Measurements from ENCODE around the gene PNPLA5.

GRCh38 chr22:43928468-43928867, 36.7 kb upstream of the PNPLA5 start:
- TF ChIP-seq POLR2A (IDR thresholded peaks at IDR 0.05) (no peak), CTCF (IDR thresholded peaks at IDR 0.05) (no peak)
